ENCODE data around the gene BRSK1.

DNA sequence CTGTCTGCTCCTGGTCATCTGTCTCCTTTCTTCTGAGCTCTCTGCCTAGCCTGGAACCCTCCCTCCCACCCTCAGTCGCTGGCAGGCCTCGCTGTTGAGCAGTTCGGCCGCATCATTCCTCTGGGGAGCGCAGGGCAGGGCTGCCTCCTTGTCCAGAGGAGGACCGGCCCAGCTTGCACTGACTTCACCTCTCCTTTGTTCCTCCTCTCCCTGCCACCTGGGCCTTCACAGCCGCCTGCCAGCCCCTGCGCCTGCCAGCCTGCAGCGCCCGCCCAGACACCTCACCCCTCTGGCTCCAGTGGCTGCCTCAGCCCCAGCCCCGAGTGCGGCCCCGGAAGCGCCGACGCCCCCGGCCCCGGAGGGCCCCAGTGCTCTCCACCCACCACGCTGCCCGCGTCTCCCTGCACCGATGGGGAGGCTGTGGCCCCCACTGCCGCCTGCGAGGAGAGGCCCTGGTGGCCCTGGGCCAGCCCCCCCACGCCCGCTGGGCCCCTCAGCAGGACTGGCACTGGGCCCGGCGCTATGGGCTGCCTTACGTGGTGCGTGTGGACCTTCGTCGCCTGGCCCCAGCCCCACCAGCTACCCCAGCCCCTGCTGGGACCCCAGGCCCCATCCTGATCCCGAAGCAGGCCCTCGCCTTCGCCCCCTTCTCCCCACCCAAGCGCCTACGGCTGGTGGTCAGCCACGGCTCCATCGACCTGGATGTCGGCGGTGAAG lies 63.1 kb downstream of the BRSK1 start:
- TF ChIP-seq, protein P1, sequence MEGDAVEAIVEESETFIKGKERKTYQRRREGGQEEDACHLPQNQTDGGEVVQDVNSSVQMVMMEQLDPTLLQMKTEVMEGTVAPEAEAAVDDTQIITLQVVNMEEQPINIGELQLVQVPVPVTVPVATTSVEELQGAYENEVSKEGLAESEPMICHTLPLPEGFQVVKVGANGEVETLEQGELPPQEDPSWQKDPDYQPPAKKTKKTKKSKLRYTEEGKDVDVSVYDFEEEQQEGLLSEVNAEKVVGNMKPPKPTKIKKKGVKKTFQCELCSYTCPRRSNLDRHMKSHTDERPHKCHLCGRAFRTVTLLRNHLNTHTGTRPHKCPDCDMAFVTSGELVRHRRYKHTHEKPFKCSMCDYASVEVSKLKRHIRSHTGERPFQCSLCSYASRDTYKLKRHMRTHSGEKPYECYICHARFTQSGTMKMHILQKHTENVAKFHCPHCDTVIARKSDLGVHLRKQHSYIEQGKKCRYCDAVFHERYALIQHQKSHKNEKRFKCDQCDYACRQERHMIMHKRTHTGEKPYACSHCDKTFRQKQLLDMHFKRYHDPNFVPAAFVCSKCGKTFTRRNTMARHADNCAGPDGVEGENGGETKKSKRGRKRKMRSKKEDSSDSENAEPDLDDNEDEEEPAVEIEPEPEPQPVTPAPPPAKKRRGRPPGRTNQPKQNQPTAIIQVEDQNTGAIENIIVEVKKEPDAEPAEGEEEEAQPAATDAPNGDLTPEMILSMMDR (IDR thresholded peaks at IDR 0.05), result no peak
- TF ChIP-seq ZFX (IDR thresholded peaks at IDR 0.05; ENCODE audit: borderline replicate concordance), result no peak

All from 22Rv1 (cell line).